K562 (cell line): ENCODE results near the gene CHSY3.

Source experiments
- GABPA ChIP-seq: fragments of 200-800 bp; sonication (Bioruptor generic); conservative IDR thresholded peaks from 2 replicates; pipeline ENCODE4 v1.6.1; 2016; ENCODE audit warnings: low read depth, missing genetic modification characterization, missing compliant biosample characterization
- HNRNPLL ChIP-seq: fragments of 200-400 bp; formaldehyde crosslinking; IDR thresholded peaks from 2 replicates; pipeline ENCODE4 v1.6.1; 2017; ENCODE audit warnings: low read length, low read depth, mild to moderate bottlenecking; ENCODE audit not compliant: poor library complexity, severe bottlenecking
- TF ChIP-seq, protein P1 (sequence below), 3 experiments: IDR thresholded peaks in 2 of 3; conservative IDR thresholded peaks in 1 of 3; 2 replicates each; pipeline ENCODE4 v1.5.1; 2011 to 2012; ENCODE audit warnings: low read length in 3 of 3, mild to moderate bottlenecking in 3 of 3, control low read depth in 2 of 3, improper control_type of control experiment in 1 of 3, inconsistent platforms in 1 of 3, low read depth in 1 of 3, mixed read lengths in 1 of 3, moderate library complexity in 1 of 3; ENCODE audit not compliant: insufficient read depth in 2 of 3
- TF ChIP-seq, protein P2 (sequence below): sonication (generic); formaldehyde crosslinking; IDR thresholded peaks from 2 replicates; pipeline ENCODE4 v1.5.0; 2020; ENCODE audit warnings: missing genetic modification reagents
- TF ChIP-seq, protein P3 (sequence below): fragments of 250-450 bp; sonication (Bioruptor Pico); IDR thresholded peaks from 2 replicates; pipeline ENCODE4 v1.5.0; 2020; ENCODE audit warnings: mild to moderate bottlenecking, borderline replicate concordance

DNA sequence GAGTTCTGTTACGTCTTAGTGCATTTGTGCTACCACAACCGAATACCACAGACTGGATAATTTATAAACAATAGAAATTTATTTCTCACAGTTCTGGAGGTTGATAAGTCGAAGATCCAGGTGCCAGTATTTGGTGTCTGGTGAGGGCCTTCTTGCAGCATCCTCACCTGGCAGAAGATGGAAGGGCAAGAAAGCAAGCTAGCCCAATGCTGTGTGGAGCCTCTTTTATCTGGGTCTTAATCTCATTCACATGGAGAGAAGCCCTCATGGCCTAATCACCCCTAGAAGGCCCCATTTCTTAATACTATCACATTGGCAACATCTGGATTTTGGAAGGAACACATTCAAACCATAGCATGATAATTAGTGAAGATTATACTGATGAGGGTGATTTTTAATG lies 159.3 kb downstream of the CHSY3 start:
- TF ChIP-seq HNRNPLL (no peak), GABPA (no peak)
- TF ChIP-seq, protein P1, sequence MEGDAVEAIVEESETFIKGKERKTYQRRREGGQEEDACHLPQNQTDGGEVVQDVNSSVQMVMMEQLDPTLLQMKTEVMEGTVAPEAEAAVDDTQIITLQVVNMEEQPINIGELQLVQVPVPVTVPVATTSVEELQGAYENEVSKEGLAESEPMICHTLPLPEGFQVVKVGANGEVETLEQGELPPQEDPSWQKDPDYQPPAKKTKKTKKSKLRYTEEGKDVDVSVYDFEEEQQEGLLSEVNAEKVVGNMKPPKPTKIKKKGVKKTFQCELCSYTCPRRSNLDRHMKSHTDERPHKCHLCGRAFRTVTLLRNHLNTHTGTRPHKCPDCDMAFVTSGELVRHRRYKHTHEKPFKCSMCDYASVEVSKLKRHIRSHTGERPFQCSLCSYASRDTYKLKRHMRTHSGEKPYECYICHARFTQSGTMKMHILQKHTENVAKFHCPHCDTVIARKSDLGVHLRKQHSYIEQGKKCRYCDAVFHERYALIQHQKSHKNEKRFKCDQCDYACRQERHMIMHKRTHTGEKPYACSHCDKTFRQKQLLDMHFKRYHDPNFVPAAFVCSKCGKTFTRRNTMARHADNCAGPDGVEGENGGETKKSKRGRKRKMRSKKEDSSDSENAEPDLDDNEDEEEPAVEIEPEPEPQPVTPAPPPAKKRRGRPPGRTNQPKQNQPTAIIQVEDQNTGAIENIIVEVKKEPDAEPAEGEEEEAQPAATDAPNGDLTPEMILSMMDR (IDR thresholded peaks at IDR 0.05 in 2 of 3, conservative IDR thresholded peaks at IDR 0.05 in 1 of 3; ENCODE audit: insufficient read depth in 2 of 3, low read depth in 1 of 3, low read length in 3 of 3), result no peak
- TF ChIP-seq, protein P2, sequence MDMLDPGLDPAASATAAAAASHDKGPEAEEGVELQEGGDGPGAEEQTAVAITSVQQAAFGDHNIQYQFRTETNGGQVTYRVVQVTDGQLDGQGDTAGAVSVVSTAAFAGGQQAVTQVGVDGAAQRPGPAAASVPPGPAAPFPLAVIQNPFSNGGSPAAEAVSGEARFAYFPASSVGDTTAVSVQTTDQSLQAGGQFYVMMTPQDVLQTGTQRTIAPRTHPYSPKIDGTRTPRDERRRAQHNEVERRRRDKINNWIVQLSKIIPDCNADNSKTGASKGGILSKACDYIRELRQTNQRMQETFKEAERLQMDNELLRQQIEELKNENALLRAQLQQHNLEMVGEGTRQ (CRISPR knock-in tag), result no peak
- TF ChIP-seq, protein P3, sequence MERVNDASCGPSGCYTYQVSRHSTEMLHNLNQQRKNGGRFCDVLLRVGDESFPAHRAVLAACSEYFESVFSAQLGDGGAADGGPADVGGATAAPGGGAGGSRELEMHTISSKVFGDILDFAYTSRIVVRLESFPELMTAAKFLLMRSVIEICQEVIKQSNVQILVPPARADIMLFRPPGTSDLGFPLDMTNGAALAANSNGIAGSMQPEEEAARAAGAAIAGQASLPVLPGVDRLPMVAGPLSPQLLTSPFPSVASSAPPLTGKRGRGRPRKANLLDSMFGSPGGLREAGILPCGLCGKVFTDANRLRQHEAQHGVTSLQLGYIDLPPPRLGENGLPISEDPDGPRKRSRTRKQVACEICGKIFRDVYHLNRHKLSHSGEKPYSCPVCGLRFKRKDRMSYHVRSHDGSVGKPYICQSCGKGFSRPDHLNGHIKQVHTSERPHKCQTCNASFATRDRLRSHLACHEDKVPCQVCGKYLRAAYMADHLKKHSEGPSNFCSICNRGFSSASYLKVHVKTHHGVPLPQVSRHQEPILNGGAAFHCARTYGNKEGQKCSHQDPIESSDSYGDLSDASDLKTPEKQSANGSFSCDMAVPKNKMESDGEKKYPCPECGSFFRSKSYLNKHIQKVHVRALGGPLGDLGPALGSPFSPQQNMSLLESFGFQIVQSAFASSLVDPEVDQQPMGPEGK (CRISPR knock-in tag), result no peak
